SK-N-SH treated with all-trans-retinoic acid at 6 μM for 48 hours (cell line): ENCODE data around the gene ADGRG6.

Experiments used
- ATAC-seq: fragments of 200-7000 bp; cut with Tn5 transposase; 3 replicates; pipeline ENCODE4 v1.9.1; 2020; ENCODE audit warnings: mild to moderate bottlenecking, moderate library complexity
- ARNTL ChIP-seq: fragments of 450-650 bp; formaldehyde crosslinking; IDR thresholded peaks from 2 replicates; pipeline ENCODE4 v1.5.0; 2020; ENCODE audit warnings: low read depth, mild to moderate bottlenecking, moderate library complexity, borderline replicate concordance
- BACH2 ChIP-seq: fragments of 250-450 bp; sonication (Bioruptor Pico); IDR thresholded peaks from 2 replicates; pipeline ENCODE4 v1.9.0; 2021; ENCODE audit warnings: mild to moderate bottlenecking, borderline replicate concordance
- CREB5 ChIP-seq: fragments of 250-450 bp; sonication (Bioruptor Pico); IDR thresholded peaks from 2 replicates; pipeline ENCODE4 v1.5.1; 2020; ENCODE audit warnings: low read depth, mild to moderate bottlenecking, moderate library complexity
- CSDC2 ChIP-seq: fragments of 250-450 bp; sonication (Bioruptor Pico); IDR thresholded peaks from 2 replicates; pipeline ENCODE4 v1.5.0; 2020; ENCODE audit warnings: mild to moderate bottlenecking, moderate library complexity
- CSRNP3 ChIP-seq: fragments of 250-450 bp; sonication (Bioruptor Pico); IDR thresholded peaks from 2 replicates; pipeline ENCODE4 v1.5.1; 2021; ENCODE audit warnings: mild to moderate bottlenecking, moderate library complexity
- ESRRG ChIP-seq: fragments of 250-450 bp; sonication (Bioruptor Pico); IDR thresholded peaks from 2 replicates; pipeline ENCODE4 v1.6.1; 2021; ENCODE audit warnings: mild to moderate bottlenecking
- GLIS3 ChIP-seq: fragments of 250-450 bp; sonication (Bioruptor Pico); IDR thresholded peaks from 2 replicates; pipeline ENCODE4 v1.5.0; 2020; ENCODE audit warnings: mild to moderate bottlenecking, moderate library complexity
- ISL1 ChIP-seq: fragments of 250-450 bp; sonication (Bioruptor Pico); IDR thresholded peaks from 2 replicates; pipeline ENCODE4 v2.1.2; 2022; ENCODE audit warnings: mild to moderate bottlenecking, moderate library complexity
- OSR1 ChIP-seq: fragments of 250-450 bp; sonication (Bioruptor Pico); IDR thresholded peaks from 2 replicates; pipeline ENCODE4 v1.8.0; 2022; ENCODE audit warnings: moderate library complexity, mild to moderate bottlenecking, inconsistent platforms
- PATZ1 ChIP-seq: fragments of 250-450 bp; sonication (Bioruptor Pico); IDR thresholded peaks from 2 replicates; pipeline ENCODE4 v1.8.0; 2020; ENCODE audit warnings: mild to moderate bottlenecking, moderate library complexity, borderline replicate concordance
- POU6F1 ChIP-seq: fragments of 250-450 bp; sonication (Bioruptor Pico); IDR thresholded peaks from 2 replicates; pipeline ENCODE4 v1.8.0; 2021; ENCODE audit warnings: low read depth, mild to moderate bottlenecking, moderate library complexity, borderline replicate concordance
- PPARA ChIP-seq: fragments of 250-450 bp; sonication (Bioruptor Pico); IDR thresholded peaks from 2 replicates; pipeline ENCODE4 v1.5.0; 2020; ENCODE audit warnings: mild to moderate bottlenecking, borderline replicate concordance
- RARB ChIP-seq: fragments of 250-450 bp; sonication (Bioruptor Pico); IDR thresholded peaks from 2 replicates; pipeline ENCODE4 v1.8.0; 2021; ENCODE audit warnings: mild to moderate bottlenecking, moderate library complexity
- SNAI2 ChIP-seq: fragments of 250-450 bp; sonication (Bioruptor Pico); IDR thresholded peaks from 2 replicates; pipeline ENCODE4 v1.5.0; 2020; ENCODE audit warnings: mild to moderate bottlenecking, moderate library complexity
- TCF4 ChIP-seq: fragments of 250-450 bp; sonication (Bioruptor Pico); IDR thresholded peaks from 2 replicates; pipeline ENCODE4 v1.8.0; 2021; ENCODE audit warnings: mild to moderate bottlenecking, moderate library complexity, borderline replicate concordance
- TOX ChIP-seq: fragments of 250-450 bp; sonication (Bioruptor Pico); IDR thresholded peaks from 2 replicates; pipeline ENCODE4 v1.8.0; 2021; ENCODE audit warnings: mild to moderate bottlenecking, moderate library complexity, borderline replicate concordance
- TSHZ2 ChIP-seq: fragments of 250-450 bp; sonication (Bioruptor Pico); IDR thresholded peaks from 2 replicates; pipeline ENCODE4 v1.5.0; 2020; ENCODE audit warnings: mild to moderate bottlenecking, moderate library complexity
- ZC3H10 ChIP-seq: fragments of 250-450 bp; sonication (Bioruptor Pico); IDR thresholded peaks from 2 replicates; pipeline ENCODE4 v1.5.1; 2021; ENCODE audit warnings: mild to moderate bottlenecking, moderate library complexity
- ZFP30 ChIP-seq: fragments of 450-650 bp; formaldehyde crosslinking; IDR thresholded peaks from 2 replicates; pipeline ENCODE4 v1.5.0; 2022; ENCODE audit warnings: mild to moderate bottlenecking, moderate library complexity
- ZNF565 ChIP-seq: fragments of 450-650 bp; formaldehyde crosslinking; conservative IDR thresholded peaks from 2 replicates; pipeline ENCODE4 v1.5.0; 2020; ENCODE audit warnings: low read depth, mild to moderate bottlenecking, moderate library complexity
- ZNF70 ChIP-seq: fragments of 450-650 bp; formaldehyde crosslinking; IDR thresholded peaks from 2 replicates; pipeline ENCODE4 v1.5.0; 2020; ENCODE audit warnings: mild to moderate bottlenecking, moderate library complexity
- ZNF8 ChIP-seq: fragments of 450-650 bp; formaldehyde crosslinking; IDR thresholded peaks from 2 replicates; pipeline ENCODE4 v1.5.0; 2020; ENCODE audit warnings: mild to moderate bottlenecking, moderate library complexity

The ADGRG6 gene

GRCh38 chr6:142406131-142406530 is 104.3 kb downstream of the ADGRG6 start:
- ATAC-seq = no peak
- TF ChIP-seq ZNF8 (CRISPR knock-in tag) (no peak), ZNF565 (CRISPR knock-in tag) (no peak), GLIS3 (CRISPR knock-in tag) (no peak), ZFP30 (CRISPR knock-in tag) (no peak), TSHZ2 (CRISPR knock-in tag) (no peak), CSRNP3 (CRISPR knock-in tag) (no peak), ISL1 (CRISPR knock-in tag) (no peak), OSR1 (CRISPR knock-in tag) (no peak), ZC3H10 (no peak), TOX (CRISPR knock-in tag) (no peak), CSDC2 (CRISPR knock-in tag) (no peak), TCF4 (CRISPR knock-in tag) (no peak)
- TF ChIP-seq, all 23 proteins: peak for 0

DNA sequence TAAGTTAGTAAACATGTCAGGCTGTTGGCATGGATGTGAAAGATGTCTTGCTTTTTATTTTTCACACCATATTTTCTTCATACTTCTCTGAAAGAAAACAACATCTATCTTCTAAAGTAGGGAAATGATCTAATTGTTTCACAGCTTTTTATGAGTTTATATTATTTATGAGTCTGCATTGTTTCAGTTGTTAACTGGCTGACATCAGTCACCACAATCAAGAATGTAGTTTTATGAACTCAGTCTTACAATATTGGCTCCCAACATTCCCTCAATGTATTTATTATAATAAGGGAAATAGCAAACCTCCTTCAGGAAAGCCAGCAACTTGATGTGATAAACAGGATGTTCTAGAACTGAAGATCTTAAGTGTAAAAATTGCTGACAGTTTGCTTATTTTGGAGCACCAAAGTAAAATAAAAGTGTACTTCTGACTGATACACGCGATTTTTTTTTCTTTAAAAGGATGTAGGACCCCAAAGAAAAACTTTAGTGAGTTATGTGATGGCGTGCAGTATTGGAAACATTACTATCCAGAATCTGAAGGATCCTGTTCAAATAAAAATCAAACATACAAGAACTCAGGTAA is 106.0 kb downstream of the ADGRG6 start:
- no peak for TF ChIP-seq ARNTL (CRISPR knock-in tag)
- TF ChIP-seq ISL1 (CRISPR knock-in tag) = no peak
- no peak for TF ChIP-seq PPARA (CRISPR knock-in tag)
- TF ChIP-seq TOX (CRISPR knock-in tag) = no peak
- TF ChIP-seq ZFP30 (CRISPR knock-in tag) = no peak
- TF ChIP-seq POU6F1 = no peak
- TF ChIP-seq RARB = no peak
- no peak for ATAC-seq

GRCh38 chr6:142408409-142408808 is 106.6 kb downstream of the ADGRG6 start:
- no peak for ATAC-seq

More at GRCh38 chr6:142408409-142408808, 106.6 kb downstream of the ADGRG6 start:
- no peak for TF ChIP-seq SNAI2 (CRISPR knock-in tag)
- TF ChIP-seq ZNF8 (CRISPR knock-in tag) = no peak
- no peak for TF ChIP-seq CREB5
- TF ChIP-seq BACH2 = no peak
- no peak for TF ChIP-seq ARNTL (CRISPR knock-in tag)
- no peak for TF ChIP-seq ZNF565 (CRISPR knock-in tag)
- TF ChIP-seq ISL1 (CRISPR knock-in tag) = no peak
- no peak for TF ChIP-seq ZFP30 (CRISPR knock-in tag)
- no peak for TF ChIP-seq ZNF70 (CRISPR knock-in tag)
- no peak for TF ChIP-seq PATZ1 (CRISPR knock-in tag)
- no peak for TF ChIP-seq ESRRG (CRISPR knock-in tag)
- TF ChIP-seq POU6F1 = no peak
- TF ChIP-seq PPARA (CRISPR knock-in tag) = no peak
- no peak for TF ChIP-seq CSRNP3 (CRISPR knock-in tag)
- TF ChIP-seq ZC3H10 = no peak
